ENCODE results near the gene OR5W2.
"Not testable (repeated sequence)": the region's sequence is repeated elsewhere in the genome, so short reads cannot be mapped to it uniquely, and the experiment has no call there.

The OR5W2 gene

DNA sequence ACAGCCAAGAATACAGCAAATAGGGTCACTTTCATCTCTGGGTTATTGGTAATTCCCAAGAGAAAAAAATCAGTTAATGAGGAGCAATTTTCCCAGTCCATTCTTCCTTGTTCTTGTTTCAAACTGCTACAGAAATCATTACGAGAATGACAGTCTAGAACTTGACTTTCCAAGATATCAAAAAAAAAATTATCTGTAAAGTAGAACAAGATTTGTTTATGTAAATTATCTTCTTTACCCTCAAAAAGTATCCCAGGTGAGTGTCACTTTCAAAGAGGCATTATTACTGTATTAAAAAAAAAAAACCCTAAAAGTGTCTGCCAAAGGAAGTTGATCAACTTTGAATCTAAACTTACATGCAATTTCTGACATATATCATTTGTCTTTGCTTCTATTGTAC lies at the start of gene OR5W2:
Gene OR5W2 (minus strand): TSS at position 101 of the 400 bp plus-strand sequence. CDS start 0 bp downstream, at position 101.
- no peak for DNase-seq (ENCODE audit: low spot score)

DNA sequence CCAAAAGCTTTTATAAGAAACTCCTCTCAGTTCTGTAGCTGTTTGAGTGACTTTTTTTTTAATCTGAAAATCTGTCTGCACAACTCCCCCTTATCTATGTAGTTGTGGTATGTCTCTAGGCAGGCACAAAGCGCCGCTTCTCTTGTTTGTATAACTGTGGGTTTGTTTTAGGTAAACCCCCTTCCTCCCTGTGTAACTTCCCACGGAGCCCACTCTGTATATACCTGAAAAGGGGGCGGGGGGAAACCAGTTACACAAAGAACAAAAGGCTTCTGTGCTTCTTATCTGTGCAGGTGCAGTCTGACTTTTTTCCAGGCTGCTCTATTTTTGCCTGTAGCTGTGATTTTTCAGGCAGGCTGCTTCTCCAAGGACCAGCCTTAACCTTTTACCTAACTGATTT lies 42.1 kb upstream of the OR5W2 start:
- no peak for DNase-seq (ENCODE audit: low spot score)

DNA sequence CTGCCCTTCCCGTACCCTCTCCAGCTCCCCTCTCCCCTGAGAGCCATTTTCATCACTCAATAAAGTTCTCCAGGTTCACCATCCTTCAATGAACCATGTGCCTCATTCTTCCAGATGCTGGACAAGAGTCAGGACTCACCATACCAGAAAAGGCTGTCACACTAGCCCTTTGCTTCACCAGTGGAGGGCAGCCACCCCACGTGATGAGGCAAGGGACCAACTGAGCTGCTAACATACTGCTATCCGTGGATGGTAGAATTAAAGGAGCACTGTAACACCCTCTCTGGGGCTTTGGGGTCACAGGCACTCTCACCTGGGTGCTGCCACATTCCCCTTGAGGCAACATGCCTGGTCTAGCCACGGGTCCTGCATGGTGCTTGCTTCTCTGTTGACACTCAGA lies 34.9 kb upstream of the OR5W2 start:
- DNase-seq (ENCODE audit: low spot score), result no peak

DNA sequence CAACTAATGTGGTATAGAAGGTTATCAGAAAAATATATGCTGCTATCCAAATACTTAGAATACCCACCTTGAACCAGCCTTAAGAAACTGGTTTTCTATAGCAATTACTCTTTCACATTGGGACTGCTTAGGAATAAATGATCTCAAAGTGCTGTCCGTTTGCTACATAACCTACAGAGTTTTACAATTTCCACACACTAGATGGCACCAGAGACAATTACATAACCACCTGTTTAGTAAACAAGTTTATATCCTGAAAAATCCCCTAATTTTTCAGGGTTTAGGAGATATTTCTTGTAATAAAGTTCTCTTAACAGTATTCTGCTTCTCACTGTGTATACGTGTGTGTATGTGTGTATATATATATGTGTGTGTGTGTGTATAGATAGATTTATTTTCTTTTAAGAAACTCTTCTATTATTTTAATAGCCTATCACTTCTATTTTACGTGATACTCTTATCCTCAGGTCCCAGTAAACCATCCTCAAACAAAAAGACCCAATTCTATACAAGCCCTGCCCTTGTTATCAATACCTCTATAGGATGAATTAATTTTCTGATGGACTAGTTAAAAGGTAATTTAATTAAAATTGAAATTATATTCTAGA lies 28.5 kb upstream of the OR5W2 start:
- peak; percentile 5 for DNase-seq (ENCODE audit: low spot score)

DNA sequence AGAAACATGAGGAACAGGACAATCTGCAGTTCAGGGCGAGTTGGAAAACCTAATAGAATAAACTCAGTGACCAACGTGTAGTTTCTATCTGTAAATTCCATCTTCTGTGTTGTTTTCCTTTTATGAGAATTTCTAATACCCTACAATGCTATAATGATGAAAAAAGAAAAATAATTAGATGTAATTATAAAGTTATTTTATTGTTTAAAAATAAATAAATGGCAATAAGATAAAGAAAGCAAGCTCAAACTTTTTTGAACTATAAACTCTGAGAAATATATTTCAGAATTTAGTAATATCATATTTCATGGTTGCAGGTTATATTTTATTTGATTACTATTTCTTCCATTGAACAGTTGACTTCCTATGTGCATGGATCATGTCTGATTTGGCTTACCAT lies 21.9 kb upstream of the OR5W2 start, which contains the start of gene OR5I1:
Gene OR5I1 (minus strand): TSS at position 101 of the 400 bp plus-strand sequence. CDS start 0 bp downstream, at position 101.
- DNase-seq (ENCODE audit: low spot score), result no peak

DNA sequence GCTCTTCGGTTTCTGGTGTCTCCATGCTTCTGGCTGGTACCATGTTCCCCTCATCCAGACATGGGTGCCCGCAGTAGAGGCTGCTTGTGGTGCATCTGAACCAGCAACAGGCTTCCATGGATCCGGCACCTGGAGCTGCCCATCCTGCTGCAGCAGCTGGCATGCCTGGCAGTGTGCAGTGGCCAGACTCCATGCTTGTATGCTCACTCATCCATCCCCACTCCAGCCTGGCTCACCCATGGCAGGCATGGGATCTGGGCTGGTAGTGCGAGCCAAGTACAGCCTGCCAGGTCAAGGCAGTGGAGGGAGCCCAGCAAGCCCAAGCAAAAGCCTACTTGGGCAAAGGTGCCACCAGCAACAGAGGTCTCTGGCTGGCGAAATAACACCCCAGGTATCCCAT lies 6.2 kb upstream of the OR5W2 start:
- DNase-seq (ENCODE audit: low spot score), result no peak

DNA sequence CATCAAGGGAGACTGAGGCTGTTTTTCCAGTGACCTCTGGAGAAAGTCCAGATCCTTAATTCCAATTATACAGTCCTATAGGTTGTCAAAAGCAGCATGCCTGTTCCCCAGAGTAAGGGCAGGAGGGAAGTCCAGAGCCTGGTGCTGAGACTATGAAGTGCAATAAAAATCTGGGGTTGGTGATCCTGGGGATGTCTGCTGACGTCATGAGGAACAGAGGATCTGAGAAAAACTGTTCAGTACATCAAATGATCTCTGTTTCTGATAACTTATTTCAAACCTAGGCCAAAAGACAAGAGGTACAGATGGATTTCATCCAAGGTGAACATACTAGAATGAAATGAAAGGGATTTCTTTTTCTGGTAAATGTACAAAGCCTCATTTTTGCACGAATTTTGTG lies 12.1 kb downstream of the OR5W2 start:
- DNase-seq (ENCODE audit: low spot score), result no peak

DNA sequence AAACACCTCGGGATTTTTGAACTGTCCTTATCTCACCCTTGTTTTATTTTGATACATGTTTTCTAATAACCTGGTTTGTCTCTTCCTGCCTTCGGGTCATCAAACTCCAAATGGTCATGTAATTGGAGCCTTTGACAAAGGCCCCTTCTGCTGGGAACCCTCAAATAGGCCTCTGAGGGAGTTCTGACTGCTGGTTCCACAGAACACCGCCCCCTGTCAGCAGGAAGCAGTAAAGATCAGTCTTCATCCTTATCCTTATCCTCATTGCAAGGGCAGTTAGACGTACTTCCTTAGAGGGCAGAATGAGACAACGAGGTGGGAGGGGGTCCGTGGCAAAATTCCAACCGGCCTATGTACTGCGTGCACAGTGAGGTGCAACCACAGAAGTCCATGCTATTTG lies 19.2 kb downstream of the OR5W2 start:
- DNase-seq (ENCODE audit: low spot score), result no peak

DNA sequence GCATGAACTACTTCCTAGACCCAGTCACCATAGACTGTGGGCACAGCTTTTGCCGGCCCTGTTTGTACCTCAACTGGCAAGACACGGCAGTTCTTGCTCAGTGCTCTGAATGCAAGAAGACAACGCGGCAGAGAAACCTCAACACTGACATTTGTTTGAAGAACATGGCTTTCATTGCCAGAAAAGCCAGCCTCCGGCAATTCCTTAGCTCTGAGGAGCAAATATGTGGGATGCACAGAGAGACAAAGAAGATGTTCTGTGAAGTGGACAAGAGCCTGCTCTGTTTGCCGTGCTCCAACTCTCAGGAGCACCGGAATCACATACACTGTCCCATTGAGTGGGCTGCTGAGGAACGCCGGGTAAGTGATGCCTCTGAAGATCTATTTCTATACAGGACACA lies 28.9 kb downstream of the OR5W2 start:
- not testable (repeated sequence) for DNase-seq (ENCODE audit: low spot score)

DNA sequence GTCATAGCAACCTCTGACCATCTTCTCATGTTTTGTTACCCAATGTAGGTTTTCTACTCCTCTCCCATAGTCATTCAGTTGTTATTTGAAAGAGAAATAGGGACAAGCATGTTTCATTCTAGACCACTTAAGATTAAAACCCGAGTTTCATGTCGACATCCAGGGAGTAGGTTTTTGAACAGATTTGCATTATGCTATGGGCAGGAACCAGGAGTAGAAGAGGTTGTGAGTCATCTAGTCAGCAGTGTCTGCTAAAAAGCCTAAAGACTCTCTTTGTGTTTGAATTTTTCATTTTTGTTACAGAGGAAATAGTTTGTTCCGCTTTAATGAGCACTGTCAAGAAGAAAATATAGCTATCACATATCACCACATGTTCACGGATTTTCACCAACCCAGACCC lies 29.4 kb downstream of the OR5W2 start:
- DNase-seq (ENCODE audit: low spot score), result not testable (repeated sequence)

DNA sequence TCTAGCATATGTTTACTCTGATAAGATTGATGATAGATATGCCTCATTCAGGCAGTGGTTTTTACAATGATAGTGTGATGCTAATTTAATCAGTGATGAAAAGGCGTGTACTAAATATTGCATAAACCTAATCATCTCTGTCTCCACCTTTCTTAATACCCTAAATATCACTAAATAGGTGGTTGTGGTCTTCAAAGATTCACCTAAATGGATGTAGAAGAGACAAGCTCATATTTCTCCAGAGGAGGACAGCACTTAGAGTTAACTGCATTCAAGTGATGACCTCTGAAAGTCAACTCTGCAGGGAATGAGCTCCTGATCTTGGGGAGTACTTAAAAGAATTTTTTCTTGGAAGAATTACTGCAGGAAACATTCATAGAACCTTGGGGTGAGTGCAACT lies 31.4 kb downstream of the OR5W2 start, which contains the start of gene TRIM51:
Gene TRIM51 (plus strand): TSS at position 301 of the 400 bp plus-strand sequence. CDS start 2,132 bp downstream, outside the sequence.
- DNase-seq (ENCODE audit: low spot score), result not testable (repeated sequence)

DNA sequence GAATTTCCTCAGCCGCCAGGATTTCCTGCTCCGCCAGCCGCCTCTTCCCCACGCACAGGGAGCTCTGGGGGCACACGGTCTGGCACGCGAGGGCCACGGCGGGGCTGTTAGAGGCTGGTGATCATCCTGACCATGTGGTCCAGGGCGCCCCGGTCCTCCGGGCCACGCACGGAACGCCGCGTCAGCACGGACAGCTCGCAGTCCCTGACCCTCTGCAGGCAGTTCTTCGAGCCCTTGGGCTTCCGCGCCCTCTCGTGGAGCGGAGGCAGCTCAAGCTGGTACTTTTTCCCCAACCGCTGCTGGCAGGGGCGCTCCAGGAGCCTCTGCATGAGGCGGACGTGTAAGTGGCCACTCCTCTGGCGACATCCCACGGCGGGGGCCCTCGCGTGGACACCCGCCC lies 41.2 kb downstream of the OR5W2 start:
- DNase-seq (ENCODE audit: low spot score), result not testable (repeated sequence)

DNA sequence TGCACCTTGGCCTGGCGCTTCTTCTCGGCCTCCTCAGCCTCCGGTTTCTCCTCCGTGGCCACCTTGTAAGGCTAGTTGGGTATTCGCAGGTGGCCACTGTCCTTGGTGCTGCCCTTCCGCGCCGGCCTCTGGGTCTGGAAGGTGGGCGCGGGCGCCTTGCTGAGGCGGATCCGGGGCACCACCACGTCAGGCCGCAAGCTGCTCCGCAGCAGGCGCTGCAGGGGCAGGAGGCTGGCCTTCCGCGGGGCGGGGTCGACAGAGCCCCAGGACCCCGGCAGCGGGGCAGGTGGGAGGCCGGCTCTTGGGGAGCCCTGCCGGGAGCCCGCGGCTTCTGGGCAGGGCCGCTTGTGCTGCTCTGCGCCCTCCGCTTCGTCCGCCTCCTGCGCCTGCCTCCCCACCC lies 41.7 kb downstream of the OR5W2 start:
- DNase-seq (ENCODE audit: low spot score), result not testable (repeated sequence)

DNA sequence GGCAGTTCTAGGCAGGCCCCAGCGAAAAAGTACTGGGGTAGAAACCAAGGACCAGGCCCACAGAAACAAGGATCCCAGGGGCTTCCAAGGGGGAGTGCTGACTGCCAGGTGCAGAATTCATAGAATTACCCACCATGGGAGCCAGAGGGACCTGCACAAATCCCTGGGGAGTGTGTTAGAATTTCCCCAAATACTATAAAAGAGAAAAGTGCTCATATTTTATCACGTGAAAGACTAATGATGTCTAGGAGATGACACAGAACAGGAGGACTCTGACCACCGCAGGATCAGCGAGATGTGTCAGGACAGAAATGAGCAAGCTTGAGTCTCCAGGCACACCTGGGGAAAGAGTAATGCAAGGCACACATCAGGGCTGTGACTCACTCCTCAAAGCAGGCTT lies 47.0 kb downstream of the OR5W2 start:
- not testable (repeated sequence) for DNase-seq (ENCODE audit: low spot score)
